Measurements from ENCODE around the gene SMAD4. TPM values are rescaled to one million over a fixed set of nuclear protein-coding genes. Genes with fewer than 3 reads are reported as not detected.

The SMAD4 gene
- total RNA-seq, 1 experiment from 2014 or later = 61.3 TPM

GRCh38 chr18:51037230-51037629, 7.2 kb downstream of the SMAD4 start:
- ChIA-PET POLR2A (no interaction called here), CTCF (no interaction called here)
- no peaks in the 10 kb centered on the region; the same call in 1 of the 2 replicates for H3K36me3 ChIP-seq (ENCODE audit: control insufficient read depth, insufficient read depth, low read length)
- intact Hi-C loops (cut with micrococcal nuclease; ENCODE audit: unreplicated experiment) = no loop called here
- no peaks in the 10 kb centered on the region for H3K9me3 ChIP-seq (ENCODE audit: control insufficient read depth, insufficient read depth, low read depth, low read length)
- no peaks in the 10 kb centered on the region for H3K27me3 ChIP-seq (ENCODE audit: control insufficient read depth, insufficient read depth, low read length)
- peaks cover 12% of the 10 kb centered on the region; the same call in 1 of the 2 replicates for H3K4me1 ChIP-seq (ENCODE audit: control insufficient read depth, insufficient read depth, low read length)
- TF ChIP-seq POLR2AphosphoS5 (IDR thresholded peaks at IDR 0.05; ENCODE audit: low read depth, low read length) (no peak), SIN3A (IDR thresholded peaks at IDR 0.05; ENCODE audit: borderline replicate concordance, insufficient read depth, low read depth, low read length) (no peak), CTCF (IDR thresholded peaks at IDR 0.05) (no peak), TCF7L2 (IDR thresholded peaks at IDR 0.05; ENCODE audit: low read depth, low read length) (no peak), REST (IDR thresholded peaks at IDR 0.05; ENCODE audit: insufficient read depth in 1 of 2, low read depth in 2 of 2, low read length in 1 of 2) (no peak)
- no TSS peak for BruUV-seq (replicated peaks)
- DNase-seq (ENCODE audit: low read depth, low spot score) = no peak
- in situ Hi-C loops (cut with HindIII; ENCODE audit: low pct_unique_long_range_greater_than_20kb, low sequenced_read_pairs) = no loop called here
- H3K4me3 ChIP-seq (ENCODE audit: low read depth in 2 of 2, low read length in 2 of 2) = no peak overlapping the region
- no peak overlapping the region for H3K27ac ChIP-seq (ENCODE audit: low read length)
- no peak for ATAC-seq

- H3K4me1 ChIP-seq (ENCODE audit: control insufficient read depth, insufficient read depth, low read length) = peaks cover 12% of the 10 kb centered on the region; the same call in 1 of the 2 replicates
- no peaks in the 10 kb centered on the region for H3K9me3 ChIP-seq (ENCODE audit: control insufficient read depth, insufficient read depth, low read depth, low read length)
- no peaks in the 10 kb centered on the region; the same call in 1 of the 2 replicates for H3K36me3 ChIP-seq (ENCODE audit: control insufficient read depth, insufficient read depth, low read length)
- CTCF ChIA-PET = no interaction called here
- in situ Hi-C loops (cut with HindIII; ENCODE audit: low pct_unique_long_range_greater_than_20kb, low sequenced_read_pairs) = no loop called here
- ATAC-seq (no peak), DNase-seq (ENCODE audit: low read depth, low spot score) (no peak)
- POLR2A ChIA-PET = interaction anchor here (0.9 kb wide), 1 partner anchor 18 kb away, joined by 3 read pairs; no protein-coding TSS in a partner anchor
- BruUV-seq (replicated peaks) = no TSS peak
- no peaks in the 10 kb centered on the region for H3K27me3 ChIP-seq (ENCODE audit: control insufficient read depth, insufficient read depth, low read length)
- TF ChIP-seq TCF7L2 (IDR thresholded peaks at IDR 0.05; ENCODE audit: low read depth, low read length) (no peak), POLR2AphosphoS5 (IDR thresholded peaks at IDR 0.05; ENCODE audit: low read depth, low read length) (no peak), SIN3A (IDR thresholded peaks at IDR 0.05; ENCODE audit: borderline replicate concordance, insufficient read depth, low read depth, low read length) (no peak), CTCF (IDR thresholded peaks at IDR 0.05) (no peak), REST (IDR thresholded peaks at IDR 0.05; ENCODE audit: insufficient read depth in 1 of 2, low read depth in 2 of 2, low read length in 1 of 2) (no peak)
- intact Hi-C loops (cut with micrococcal nuclease; ENCODE audit: unreplicated experiment) = no loop called here
- no peak overlapping the region for H3K27ac ChIP-seq (ENCODE audit: low read length)
- no peak overlapping the region for H3K4me3 ChIP-seq (ENCODE audit: low read depth in 2 of 2, low read length in 2 of 2)
Measured at GRCh38 chr18:51038110-51038509, 8.1 kb downstream of the SMAD4 start.
